CD1c-positive myeloid dendritic cell (primary cell): ENCODE results near the gene GSTM3.

Source experiments
- DNase-seq: peaks from one replicate; pipeline ENCODE4 v3.0.0-alpha.2; 2016; ENCODE audit errors: extremely low spot score

Gene GSTM3

DNA sequence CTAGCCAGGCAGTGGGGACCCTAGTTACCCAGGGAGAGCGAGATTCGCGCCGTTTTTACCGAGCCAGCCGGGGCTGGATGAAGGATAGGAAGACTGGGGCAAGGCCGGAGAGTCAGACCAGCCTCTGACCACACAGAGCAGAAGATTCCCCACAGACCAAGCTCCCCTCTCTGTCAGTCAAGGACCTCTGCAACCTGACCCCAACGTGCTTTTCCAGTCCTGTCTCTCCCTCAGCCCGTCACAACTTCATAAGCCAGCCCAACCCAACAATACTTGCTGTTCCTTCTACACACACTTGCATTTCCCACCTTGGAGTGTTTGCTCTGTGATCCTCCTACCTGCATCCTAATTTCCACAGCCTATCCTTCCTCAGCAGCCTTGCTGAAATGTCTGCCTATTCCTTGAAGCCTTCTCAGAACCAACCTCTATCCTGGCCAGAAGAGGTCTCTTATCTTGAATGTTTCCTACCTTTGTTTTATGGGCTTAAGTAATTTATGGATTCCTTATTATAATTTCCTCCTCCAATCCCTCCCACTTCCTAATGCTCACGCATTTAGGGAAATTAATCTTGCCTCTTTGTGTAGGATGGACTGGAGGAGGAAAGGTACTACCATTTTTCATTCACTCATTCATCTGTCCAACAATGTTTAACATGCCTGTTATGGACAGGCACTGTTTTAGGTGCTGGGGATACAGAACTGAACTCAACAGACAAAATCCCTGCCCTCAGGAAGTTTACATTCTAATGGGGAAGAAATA, at the start of gene GSTM3:
Gene GSTM3 (minus strand): TSS at position 424 of the 759 bp plus-strand sequence. CDS start 751 bp downstream, outside the sequence.
- DNase-seq = no peak

- no peak for DNase-seq
These were observed 49.5 kb upstream of the GSTM3 start for GRCh38 chr1:109790329-109790728.

DNA sequence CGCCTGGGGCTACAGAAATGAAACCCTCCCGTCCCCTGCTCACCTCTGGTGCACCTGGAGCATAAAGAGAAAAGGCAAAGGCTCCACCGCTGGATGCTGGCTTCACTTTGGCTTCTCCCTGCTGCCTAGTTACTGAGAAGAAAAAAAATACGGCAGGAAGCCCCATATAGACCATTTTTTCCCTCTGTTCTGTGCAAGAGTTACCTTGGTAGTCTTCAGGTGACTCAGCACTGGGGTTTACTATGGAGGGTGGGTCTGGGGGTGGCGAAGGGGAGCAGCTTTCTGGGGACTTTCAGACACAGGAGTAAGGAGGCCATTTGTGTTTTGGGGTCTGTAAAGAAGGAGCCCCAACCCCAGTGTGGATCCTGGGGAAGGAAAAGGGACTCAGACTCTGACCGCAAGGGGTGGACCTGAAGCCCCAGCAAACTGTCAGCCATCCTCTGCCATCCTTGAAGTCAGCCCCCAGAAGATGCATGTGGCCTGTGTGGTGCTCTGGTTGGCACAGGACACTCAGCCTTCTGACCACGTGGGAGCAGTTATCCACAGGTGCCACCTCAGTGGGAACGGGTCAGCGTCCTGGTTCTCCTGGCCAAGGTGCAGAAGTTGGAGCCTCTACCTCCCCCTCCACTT, 48.8 kb upstream of the GSTM3 start:
- DNase-seq = no peak

GRCh38 chr1:109788695-109789521, 48.1 kb upstream of the GSTM3 start:
- peak; percentile 52 for DNase-seq

- DNase-seq = no peak
These were observed 47.2 kb upstream of the GSTM3 start for GRCh38 chr1:109787845-109788601.

- DNase-seq = no peak
These were observed 46.5 kb upstream of the GSTM3 start for GRCh38 chr1:109787211-109787844.

- no peak for DNase-seq
These were observed 45.7 kb upstream of the GSTM3 start for GRCh38 chr1:109786531-109787021.

DNA sequence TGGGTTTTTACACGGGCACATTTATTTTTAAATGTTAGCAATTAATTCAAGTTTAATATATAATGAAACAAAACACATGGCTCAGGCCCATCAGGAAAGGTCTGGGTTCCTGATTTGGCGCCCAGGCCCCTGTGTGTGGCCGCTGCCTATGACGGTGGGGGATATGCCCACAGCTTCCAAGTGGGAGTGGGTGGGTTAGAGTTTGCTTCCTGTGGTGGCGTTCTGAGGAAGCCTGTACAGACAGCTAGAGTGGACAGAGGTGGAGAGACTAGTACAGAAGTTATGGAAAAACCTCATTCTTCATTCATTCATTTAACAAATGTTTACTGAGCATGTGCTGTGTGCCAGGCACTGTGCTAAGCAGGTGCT, 45.3 kb upstream of the GSTM3 start:
- peak; percentile 63 for DNase-seq

DNA sequence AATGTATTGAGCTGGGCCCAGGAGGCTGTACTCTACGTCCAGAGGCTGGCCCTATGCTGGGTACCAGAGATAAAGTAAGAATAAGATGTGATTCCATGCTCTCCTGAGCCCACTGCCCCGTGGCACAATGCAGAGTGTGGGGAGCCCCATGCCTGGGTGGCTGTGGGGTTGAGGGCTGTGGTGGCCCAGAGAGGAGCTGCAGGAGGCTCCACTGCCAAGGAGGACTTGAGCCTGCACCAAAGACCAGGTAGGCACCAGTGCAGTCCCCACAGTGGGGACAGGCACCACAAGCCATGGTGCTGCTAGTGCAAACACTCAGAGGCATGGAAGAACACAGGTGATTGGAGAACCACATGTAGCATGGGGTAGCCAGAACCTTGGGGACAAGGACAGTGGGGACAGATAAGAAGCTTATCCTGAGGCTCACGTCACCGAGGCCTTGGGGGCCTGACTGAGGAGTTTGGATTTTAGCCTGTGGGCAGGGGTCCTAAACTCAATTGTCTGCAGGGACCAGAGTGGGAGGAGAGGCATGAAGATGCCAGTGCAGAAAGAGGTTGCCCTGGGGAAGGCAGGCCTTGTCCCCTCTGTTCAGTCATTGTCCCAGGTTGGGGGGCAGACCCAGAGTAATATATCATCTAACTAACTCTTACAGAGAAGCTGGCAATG, 44.7 kb upstream of the GSTM3 start:
- DNase-seq = no peak

DNA sequence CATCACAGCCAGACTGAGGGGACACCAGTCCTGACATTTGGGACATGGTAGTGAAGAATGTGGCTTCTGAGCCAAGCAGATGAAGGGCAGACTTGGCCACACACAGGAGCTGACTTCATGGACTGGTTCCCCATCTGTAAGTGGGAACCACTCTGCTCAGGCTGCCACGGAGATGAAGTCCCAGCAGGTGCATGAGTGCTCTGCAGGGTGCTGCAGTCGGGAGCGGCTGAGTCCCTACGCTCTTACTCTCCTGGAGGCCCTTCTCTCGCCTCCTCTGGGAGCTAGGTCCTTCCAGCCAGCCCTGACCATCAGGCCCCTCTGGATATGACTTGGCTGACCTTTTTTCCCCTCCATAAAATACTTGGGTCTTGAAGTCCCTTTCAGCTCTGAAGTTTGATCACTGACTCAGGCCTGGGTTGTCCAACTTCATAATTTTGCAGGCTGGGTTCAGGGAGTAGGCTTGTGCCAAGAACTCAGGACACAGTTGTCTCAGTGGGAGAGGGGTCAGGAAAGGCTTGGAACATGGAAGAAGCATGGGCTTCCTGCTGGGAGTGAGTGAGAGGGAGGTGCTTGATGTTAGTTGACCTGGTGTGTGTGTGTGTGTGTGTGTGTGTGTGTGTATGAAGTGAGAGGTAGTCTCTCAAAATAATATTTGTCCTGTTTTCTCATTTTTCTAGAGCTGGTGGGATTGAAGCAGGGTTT, 43.9 kb upstream of the GSTM3 start:
- DNase-seq = no peak

DNA sequence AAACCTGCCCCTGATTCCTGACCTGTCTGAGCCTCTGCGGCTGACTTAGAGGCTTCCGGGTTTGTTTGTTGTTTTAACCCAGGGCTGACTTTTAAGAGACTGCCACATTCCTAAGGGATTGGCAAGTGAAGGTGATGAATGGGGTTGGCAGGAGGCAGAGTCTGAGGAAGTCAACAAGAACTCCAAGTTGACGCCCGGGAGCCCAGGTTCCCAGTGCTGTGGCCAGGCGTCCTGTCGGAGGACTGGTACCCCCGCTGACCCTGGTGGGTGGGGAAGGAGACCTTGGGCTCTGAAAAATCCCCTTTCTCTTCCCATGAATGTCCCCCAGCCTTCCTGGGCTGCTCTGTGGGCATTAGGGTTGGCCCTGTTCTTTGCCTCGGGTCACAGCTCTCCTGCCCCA, 42.6 kb upstream of the GSTM3 start:
- no peak for DNase-seq

DNA sequence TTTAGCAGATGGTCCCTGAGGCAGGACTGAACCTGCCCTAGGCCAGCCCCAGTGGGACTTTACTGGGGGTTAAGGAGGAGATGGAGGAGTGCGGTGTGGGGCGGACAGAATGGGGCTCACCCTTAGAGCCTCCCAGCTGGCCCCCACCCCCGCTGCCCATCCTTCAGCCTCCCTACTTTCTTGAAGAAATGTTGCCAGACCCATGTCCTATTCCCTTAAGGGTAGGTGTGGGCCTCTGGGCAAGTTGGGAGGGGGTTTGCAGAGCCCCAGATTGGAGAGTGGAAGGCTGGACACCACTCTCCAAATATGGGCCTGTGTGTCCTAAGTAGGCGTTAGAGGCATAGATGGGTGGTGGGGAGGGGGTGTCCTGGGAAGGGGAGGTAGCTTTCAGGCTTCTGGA, 42.1 kb upstream of the GSTM3 start:
- DNase-seq = no peak

DNA sequence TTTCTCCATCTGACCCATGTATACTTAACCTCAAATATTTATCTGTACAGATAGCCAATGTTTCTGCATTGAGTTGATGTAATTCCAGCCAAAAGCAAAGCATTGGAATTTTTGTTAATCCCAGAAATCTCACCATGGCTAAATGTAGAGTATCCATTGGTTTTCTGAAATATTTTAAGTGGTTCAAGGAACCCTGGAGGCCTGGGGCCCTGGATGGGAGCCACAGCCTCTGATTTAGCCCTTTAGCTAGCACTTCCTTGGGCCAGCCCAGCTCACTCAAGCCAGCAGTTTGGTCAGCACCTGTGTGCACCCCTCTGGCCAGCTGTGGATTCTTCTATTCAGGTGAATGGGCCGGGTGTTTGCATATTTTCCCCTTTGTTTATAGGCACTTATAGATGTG, 41.7 kb upstream of the GSTM3 start:
- DNase-seq = no peak

GRCh38 chr1:109781806-109782205, 41.0 kb upstream of the GSTM3 start:
- no peak for DNase-seq

DNA sequence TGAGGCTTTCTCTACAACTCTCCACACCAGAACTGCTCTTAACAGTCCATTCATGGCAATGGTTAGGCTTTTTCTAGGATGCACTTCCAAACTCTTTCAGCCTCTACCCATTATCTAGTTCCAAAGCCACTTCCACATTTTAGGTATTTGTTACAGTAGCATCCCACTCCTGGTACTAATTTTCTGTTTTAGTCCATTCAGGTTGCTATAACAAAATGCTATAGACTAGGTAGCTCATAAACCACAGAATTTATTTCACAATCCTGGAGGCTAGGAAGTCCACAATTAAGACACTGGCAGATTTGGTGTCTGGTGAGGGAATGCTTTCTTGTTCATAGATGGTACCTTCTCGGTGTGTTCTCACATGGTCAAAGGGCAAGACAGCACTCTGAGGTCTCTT, 40.1 kb upstream of the GSTM3 start:
- DNase-seq = no peak

- no peak for DNase-seq
These were observed 37.3 kb upstream of the GSTM3 start for GRCh38 chr1:109777980-109778625.

DNA sequence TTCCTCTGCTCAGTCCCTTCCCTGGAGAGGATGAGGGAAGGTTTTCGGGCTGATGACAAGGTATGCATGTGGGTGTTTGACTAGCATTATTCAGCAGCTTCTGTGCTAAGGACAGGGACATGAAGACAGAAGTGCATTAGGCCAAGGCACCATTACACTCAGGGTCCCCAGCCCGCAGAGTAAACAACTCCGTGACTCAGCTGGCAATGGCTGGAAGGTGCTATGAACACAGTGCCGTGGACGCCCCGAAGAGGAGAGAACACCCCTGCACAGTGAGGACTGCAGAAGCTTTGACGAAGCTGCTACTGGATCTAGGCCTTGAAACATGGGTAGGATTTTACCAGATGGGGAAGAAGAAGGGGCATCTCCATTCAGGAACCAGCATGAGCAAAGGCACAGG, 36.6 kb upstream of the GSTM3 start:
- no peak for DNase-seq

- peak; percentile 91 for DNase-seq
These were observed 36.1 kb upstream of the GSTM3 start for GRCh38 chr1:109776911-109777310.

- no peak for DNase-seq
These were observed 35.5 kb upstream of the GSTM3 start for GRCh38 chr1:109776206-109776835.
